Motor neuron (in vitro differentiated cells): ENCODE measurements around the gene DCUN1D2. TPM values are rescaled to one million over a fixed set of nuclear protein-coding genes. Genes with fewer than 3 reads are reported as not detected.

Experiments used
- ATAC-seq, 8 experiments: fragments of 200-7000 bp; cut with Tn5 transposase; replicated peaks in 6 of 8; 2 replicates each; pipeline ENCODE4 v1.8.0; 2021; ENCODE audit warnings: mild to moderate bottlenecking in 8 of 8, moderate library complexity in 8 of 8
- H3K27ac ChIP-seq, 2 donors: fragments of 250-450 bp; sonication (Bioruptor Pico); 2 replicates each; pipeline ENCODE4 v1.9.0; 2021; ENCODE audit warnings: antibody characterized with exemption in 2 of 2, mild to moderate bottlenecking in 2 of 2, moderate library complexity in 1 of 2
- H3K4me1 ChIP-seq, 2 donors: fragments of 250-450 bp; sonication (Bioruptor Pico); replicated peaks in 1 of 2; 2 replicates each; pipeline ENCODE4 v1.6.1; 2021; ENCODE audit warnings: antibody characterized with exemption in 2 of 2, mild to moderate bottlenecking in 2 of 2, moderate library complexity in 1 of 2
- H3K4me3 ChIP-seq, 5 donors: fragments of 250-450 bp; sonication (Bioruptor Pico); 2 replicates each; pipeline ENCODE4 v1.9.0; 2021; ENCODE audit warnings: antibody characterized with exemption in 5 of 5, mild to moderate bottlenecking in 5 of 5, moderate library complexity in 4 of 5
- WGBS, 10 experiments: fragments of 450-650 bp; shearing (Covaris generic); methylation state at CpG; one replicate each; pipeline ENCODE4 v1.0.0; 2022; 5-methylcytosine and 5-hydroxymethylcytosine counted together
- in situ Hi-C, 9 experiments: fragments of 400-800 bp; cut with MboI; loops; one replicate each; pipeline ENCODE4 v1.15.0; 2021; ENCODE audit warnings: low sequenced_read_pairs in 9 of 9, low pct_unique_long_range_greater_than_20kb in 2 of 9; ENCODE audit not compliant: unreplicated experiment in 9 of 9
- total RNA-seq, 8 experiments: library from RNA; unstranded; fragments of 300-600 nt; gene quantifications; 2 replicates each; pipeline versions ENCODE4 v1.2.3 to v1.2.4, GENCODE V29; 2022

The DCUN1D2 gene
- total RNA-seq, 8 experiments from 2014 or later = 13.7 to 48.1 (median 21.6) TPM

DNA sequence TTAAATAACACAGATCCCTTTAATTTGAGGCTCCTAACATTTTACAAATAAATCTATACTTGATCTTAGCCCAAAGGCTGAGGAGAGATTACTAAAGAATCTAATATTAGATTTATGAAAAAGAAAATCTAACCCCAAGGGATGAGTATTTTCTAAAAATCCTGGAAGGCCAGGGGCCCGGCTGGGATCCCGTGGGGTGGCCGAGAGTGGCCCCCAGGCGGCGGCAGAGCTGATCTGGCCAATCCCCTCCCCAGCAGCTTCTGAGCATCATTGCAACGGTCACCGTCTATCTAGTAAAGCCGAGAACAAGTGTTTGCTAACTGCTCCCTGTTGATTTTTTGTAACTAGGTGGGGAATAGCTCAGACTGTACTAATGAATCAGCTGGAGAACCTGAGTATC is 74.7 kb downstream of the DCUN1D2 start:
- ATAC-seq = no peak
- Histone ChIP-seq H3K4me3 (no peak overlapping the region), H3K27ac (no peak overlapping the region), H3K4me1 (peaks cover 0 to 6% of the 10 kb centered on the region in 2 donors)
- in situ Hi-C loops = no loop called here
- 71 to 100% (median 94%) methylated on average over 1 to 8 of the region's 8 CpGs; no CpG with 5 or more reads in 6 of the 10 experiments for WGBS, 10 experiments

GRCh38 chr13:113415032-113415431 is 75.5 kb downstream of the DCUN1D2 start:
- H3K4me3 ChIP-seq = no peak overlapping the region
- 40 to 100% (median 88%) methylated on average over 1 to 5 of the region's 15 CpGs; no CpG with 5 or more reads in 6 of the 10 experiments for WGBS, 10 experiments
- ATAC-seq = no peak
- in situ Hi-C loops = no loop called here
- peaks cover 0 to 6% of the 10 kb centered on the region in 2 donors for H3K4me1 ChIP-seq
- H3K27ac ChIP-seq = no peak overlapping the region

- no peak for ATAC-seq
- H3K4me1 ChIP-seq = peaks cover 0 to 6% of the 10 kb centered on the region in 2 donors
- no peak overlapping the region for H3K4me3 ChIP-seq
- in situ Hi-C loops = no loop called here
- 80% methylated on average over 1 of the region's 8 CpGs; no CpG with 5 or more reads in 9 of the 10 experiments for WGBS, 10 experiments
- no peak overlapping the region for H3K27ac ChIP-seq
Observed at GRCh38 chr13:113414335-113414734, 76.2 kb downstream of the DCUN1D2 start.

- in situ Hi-C loops = no loop called here
- WGBS, 10 experiments = 27% methylated on average over 7 of the region's 9 CpGs; no CpG with 5 or more reads in 9 of the 10 experiments
- peaks cover 0 to 6% of the 10 kb centered on the region in 2 donors for H3K4me1 ChIP-seq
- no peak overlapping the region for H3K4me3 ChIP-seq
- peak in 3 of 8 experiments; percentile 43 to 63 (median 63) for ATAC-seq
- H3K27ac ChIP-seq = no peak overlapping the region
Observed at GRCh38 chr13:113413898-113414282, 76.6 kb downstream of the DCUN1D2 start.

DNA sequence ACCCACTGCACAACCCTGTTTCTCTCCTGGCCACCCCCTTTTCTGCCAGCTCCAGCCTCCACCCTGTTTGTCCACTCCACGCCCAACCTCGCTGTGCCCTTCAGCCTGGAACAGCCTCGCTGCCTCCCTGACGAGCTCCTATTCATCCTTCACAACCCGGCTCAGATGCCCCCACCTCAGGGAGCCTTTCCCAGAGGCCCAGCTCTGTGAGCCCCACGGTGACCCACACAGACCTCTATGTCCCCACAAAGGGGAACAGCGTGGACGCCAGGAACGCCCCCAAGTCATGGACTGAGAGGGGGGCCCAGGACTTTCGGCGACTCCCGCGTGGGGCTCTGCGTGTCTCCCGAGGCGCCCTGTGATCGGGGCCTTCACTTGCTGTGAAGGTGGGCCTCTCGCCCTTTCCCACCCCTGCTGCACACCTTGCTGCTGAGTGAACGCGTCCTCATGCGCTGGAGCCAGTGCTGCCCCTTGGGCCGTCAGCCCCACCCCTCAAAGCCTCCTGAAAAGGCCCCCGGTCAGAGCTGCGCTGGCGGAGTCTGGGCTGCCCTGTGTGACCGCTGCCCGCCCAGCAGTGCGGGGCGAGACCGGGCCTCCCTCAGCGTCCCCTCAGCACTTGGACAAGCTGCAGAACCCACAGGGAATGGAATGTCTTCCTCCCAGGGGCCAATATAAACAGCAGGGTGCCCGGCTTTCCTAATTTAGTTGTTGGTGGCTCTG is 77.2 kb downstream of the DCUN1D2 start:
- no peak overlapping the region for H3K4me3 ChIP-seq
- in situ Hi-C loops = no loop called here
- 80 to 100% (median 92%) methylated on average over 1 to 13 of the region's 32 CpGs; no CpG with 5 or more reads in 5 of the 10 experiments for WGBS, 10 experiments
- H3K27ac ChIP-seq = no peak overlapping the region
- ATAC-seq = no peak
- peaks cover 0 to 6% of the 10 kb centered on the region in 2 donors for H3K4me1 ChIP-seq

DNA sequence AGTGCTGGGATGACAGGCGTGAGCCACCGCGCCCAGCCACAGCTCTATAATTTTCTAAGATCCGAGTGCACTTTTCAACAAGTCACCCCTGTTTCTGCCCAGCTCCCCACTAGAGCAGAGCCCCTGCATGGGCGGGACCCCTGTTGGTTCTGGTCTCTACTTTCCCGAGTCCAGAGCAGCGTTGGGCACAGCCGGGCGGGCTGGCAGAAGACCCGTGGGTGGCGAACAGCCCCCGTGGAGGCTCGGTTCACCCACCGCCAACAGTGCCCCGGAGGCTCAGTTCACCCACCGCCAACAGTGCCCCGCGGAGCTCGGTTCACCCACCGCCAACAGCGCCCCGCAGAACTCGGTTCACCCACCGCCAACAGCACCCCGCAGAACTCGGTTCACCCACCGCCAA is 78.1 kb downstream of the DCUN1D2 start:
- no peak overlapping the region for H3K27ac ChIP-seq
- no CpG with 5 or more reads among the region's 27 CpGs for WGBS, 10 experiments
- H3K4me1 ChIP-seq = peaks cover 0 to 3% of the 10 kb centered on the region in 2 donors
- ATAC-seq = no peak
- in situ Hi-C loops = no loop called here
- H3K4me3 ChIP-seq = no peak overlapping the region

DNA sequence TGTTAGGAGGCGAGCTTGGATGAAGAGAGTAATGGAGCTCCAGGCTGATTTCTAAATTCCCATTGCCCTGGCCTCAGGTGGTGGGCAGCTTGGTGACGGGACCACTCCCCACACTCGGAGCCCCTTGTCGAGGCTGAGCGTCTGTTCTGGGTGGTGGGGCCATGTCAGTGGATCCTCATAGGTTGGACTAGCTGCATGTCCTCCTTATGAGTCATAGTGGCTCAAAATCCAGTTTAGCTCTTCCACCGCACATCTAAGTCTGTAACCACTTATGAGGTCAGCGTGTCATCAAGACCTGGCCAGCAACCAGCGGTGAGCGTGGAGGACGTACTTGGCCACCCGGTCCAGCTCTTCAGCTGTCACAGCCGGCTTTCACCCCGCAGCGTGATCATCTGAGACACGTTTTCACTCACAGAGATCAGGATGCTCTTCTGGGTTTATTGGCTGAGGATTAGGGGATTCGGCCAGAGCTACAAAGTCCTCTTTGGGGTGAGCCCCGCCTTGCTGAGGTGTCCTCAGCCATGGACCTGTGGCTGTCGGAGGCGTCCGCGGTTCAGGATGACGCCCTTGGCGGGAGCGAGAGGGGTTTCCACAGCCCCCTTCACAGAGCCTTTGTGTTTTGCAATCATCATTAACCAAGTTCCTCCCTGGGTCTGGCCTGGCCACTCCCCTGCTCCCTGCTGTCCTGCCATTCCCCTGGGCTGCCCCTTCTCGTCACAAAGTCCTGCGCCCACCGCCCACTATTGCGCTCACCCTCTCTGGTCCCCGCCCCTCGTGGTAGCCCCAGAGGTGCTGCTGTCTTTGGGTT is 79.1 kb downstream of the DCUN1D2 start:
- 0 to 100% (median 80%) methylated on average over 1 to 5 of the region's 30 CpGs; no CpG with 5 or more reads in 4 of the 10 experiments for WGBS, 10 experiments
- Histone ChIP-seq H3K4me1 (no peaks in the 10 kb centered on the region), H3K4me3 (no peak overlapping the region), H3K27ac (no peak overlapping the region)
- ATAC-seq = peak; percentile 21 to 73 (median 70)
- in situ Hi-C loops = no loop called here

DNA sequence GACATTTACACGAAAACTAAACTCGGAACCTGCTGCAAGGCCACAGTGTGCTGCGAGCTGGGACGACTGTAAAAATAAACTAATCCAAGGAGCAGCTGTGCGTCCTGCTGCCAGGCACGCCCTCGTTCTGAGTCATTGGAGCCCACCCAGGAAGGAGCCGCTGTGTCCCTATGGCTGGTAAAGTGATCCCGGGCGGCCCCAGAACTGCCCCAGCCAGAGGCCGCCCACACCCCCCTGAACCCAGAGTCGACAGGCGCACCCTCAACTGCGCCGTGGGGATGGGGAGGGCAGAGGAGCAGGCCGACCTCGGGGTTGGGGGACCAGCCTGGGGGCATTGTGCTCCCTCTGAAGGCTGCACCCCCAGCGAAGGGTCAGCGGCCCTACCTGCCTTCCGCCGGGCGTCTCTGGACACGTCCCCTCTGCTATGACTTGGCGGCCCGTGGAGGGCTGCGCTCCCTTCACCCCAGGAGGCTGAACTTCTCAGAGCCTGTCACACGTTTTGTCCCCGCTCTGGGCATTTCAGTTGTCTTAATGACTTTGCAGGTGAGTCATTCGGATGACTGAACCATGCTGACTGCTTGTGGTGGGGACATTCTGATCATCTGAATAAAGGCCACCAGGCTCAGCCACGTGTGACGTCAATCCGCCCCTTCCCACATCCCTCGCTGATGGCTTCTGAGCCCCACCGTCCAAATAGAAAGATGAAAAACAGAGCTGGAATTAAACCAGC is 79.9 kb downstream of the DCUN1D2 start:
- H3K4me1 ChIP-seq = no peaks in the 10 kb centered on the region
- no peak overlapping the region for H3K4me3 ChIP-seq
- WGBS, 10 experiments = 0 to 80% (median 70%) methylated on average over 1 to 5 of the region's 34 CpGs; no CpG with 5 or more reads in 5 of the 10 experiments
- no peak overlapping the region for H3K27ac ChIP-seq
- ATAC-seq = peak; percentile 57 to 85 (median 77)
- in situ Hi-C loops = no loop called here

DNA sequence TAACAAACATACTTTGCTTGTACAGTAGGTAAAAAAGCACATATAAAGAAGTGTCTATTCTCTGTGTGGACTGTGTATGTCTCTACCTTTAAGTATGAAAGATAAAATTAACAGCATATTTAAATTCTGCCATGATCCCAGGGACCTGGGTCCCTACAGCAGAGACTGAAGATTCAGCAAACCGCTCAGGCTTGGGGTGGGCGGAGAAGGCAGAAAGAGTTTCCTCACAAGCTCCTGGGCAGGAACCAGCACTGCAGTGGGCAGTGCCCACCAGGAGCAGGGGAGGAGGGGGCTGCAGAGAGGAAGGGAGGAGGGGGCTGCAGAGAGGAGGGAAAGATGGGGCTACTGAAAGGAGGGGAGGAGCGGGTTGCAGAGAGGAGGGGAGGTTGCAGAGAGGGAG is 81.9 kb downstream of the DCUN1D2 start:
- in situ Hi-C loops = no loop called here
- H3K4me1 ChIP-seq = no peaks in the 10 kb centered on the region
- 90% methylated on average over 2 of the region's 3 CpGs; no CpG with 5 or more reads in 7 of the 10 experiments for WGBS, 10 experiments
- no peak overlapping the region for H3K4me3 ChIP-seq
- H3K27ac ChIP-seq = no peak overlapping the region
- no peak for ATAC-seq

DNA sequence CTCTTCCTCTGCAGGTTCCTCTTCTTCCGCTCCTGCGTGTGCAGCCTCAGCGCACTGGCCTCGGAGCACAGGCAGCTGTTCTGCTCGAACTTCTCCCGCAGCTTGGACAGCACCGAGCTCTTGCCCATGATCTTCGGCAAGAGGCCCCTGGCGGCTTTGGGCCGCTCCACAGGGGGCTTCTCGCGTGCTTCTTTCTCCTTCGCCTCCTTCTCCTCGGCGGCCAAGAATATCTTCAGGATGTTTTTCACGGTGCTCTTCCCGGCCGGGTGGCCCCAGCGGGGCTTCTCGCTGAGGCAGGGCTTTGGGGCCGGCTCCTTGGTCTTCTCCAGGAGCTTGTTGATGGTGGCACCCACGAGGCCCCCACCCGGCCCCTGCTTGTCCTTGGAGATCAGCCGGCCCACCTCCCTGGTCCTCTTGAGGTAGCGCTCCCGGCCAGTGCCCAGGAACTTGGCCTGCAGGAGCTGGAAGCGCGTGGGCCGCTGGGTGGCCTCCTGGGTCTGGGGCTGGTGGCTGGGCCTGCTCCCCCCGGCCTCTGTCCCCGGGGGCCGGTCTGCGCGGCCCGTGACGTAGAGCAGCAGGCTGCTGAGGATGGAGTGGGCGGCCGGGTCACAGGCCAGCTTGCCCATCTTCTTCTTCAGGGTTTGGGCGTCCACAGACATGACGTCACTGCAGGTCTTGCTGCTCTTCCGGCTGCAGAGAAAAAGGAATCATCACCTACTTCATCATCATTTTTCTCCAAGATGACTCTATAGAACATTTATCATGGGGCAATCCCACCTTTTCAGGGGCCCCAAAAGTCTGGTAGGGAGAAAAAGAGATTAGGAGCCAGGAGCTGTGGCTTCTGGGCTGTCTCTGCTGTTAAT is 82.7 kb downstream of the DCUN1D2 start:
- H3K4me3 ChIP-seq = no peak overlapping the region
- WGBS, 10 experiments = 40 to 100% (median 87%) methylated on average over 1 to 17 of the region's 41 CpGs; no CpG with 5 or more reads in 4 of the 10 experiments
- in situ Hi-C loops = no loop called here
- no peak for ATAC-seq
- H3K27ac ChIP-seq = no peak overlapping the region
- no peaks in the 10 kb centered on the region for H3K4me1 ChIP-seq

- ATAC-seq = no peak
- 0 to 100% (median 88%) methylated on average over 1 to 5 of the region's 21 CpGs; no CpG with 5 or more reads in 4 of the 10 experiments for WGBS, 10 experiments
- Histone ChIP-seq H3K27ac (no peak overlapping the region), H3K4me3 (no peak overlapping the region), H3K4me1 (no peaks in the 10 kb centered on the region)
- in situ Hi-C loops = no loop called here
Observed at GRCh38 chr13:113407103-113407530, 83.4 kb downstream of the DCUN1D2 start.
